K562 (cell line): Measurements from ENCODE around the gene ZDHHC14. TPM values are rescaled to one million over a fixed set of nuclear protein-coding genes. Genes with fewer than 3 reads are reported as not detected.
A peak's percentile ranks its signal among the peaks of the same experiment; 100 is the strongest.

Experiments
- ATAC-seq: fragments of 200-7000 bp; cut with Tn5 transposase; 3 replicates; pipeline ENCODE4 v1.9.1; 2020; ENCODE audit warnings: moderate library complexity
- BruUV-seq: library from RNA; stranded (reverse); fragments of 400-500 nt; replicated peaks from 2 replicates; lab custom pipeline; 2021; lab: Mats Ljungman, UMichigan
- CTCF ChIA-PET: fragments of 300-600 bp; formaldehyde crosslinking; extraction: SDS; loops from one replicate; lab custom pipeline; 2021; ENCODE audit warnings: low intra/inter-chr PET ratio; lab: Yijun Ruan, JAX
- POLR2A ChIA-PET: fragments of 300-600, 350-650 bp; sonication (Branson Sonifier 250); formaldehyde crosslinking; extraction: SDS; loops from one replicate; lab custom pipeline; 2021; ENCODE audit warnings: antibody characterized with exemption, inconsistent platforms; lab: Yijun Ruan, JAX
- DNase-seq, 4 experiments: peaks; one replicate each; pipeline versions ENCODE4 v3.0.0 to v3.0.0-alpha.2; 2011 to 2018; ENCODE audit warnings: low spot score in 3 of 4, mixed read lengths in 3 of 4; ENCODE audit errors: extremely low read depth in 1 of 4
- FAIRE-seq: peaks from 2 replicates; lab custom pipeline; 2011; peaks lifted over from hg19 to GRCh38; lab: Jason Lieb, UNC
- H2AFZ ChIP-seq: 2 replicates; pipeline ENCODE4 v1.6.0; 2011; ENCODE audit warnings: low read depth, low read length, control low read depth, inconsistent platforms
- H3K27ac ChIP-seq: fragments of 200-600 bp; 3 replicates; pipeline ENCODE4 v1.8.0; 2011; ENCODE audit warnings: low read depth, mild to moderate bottlenecking, control low read depth, inconsistent platforms, low read length, moderate library complexity, mixed read lengths; ENCODE audit errors: extremely low read depth
- H3K27me3 ChIP-seq, 2 experiments: fragments of 300-600 bp in 1 of 2; 2 replicates in 1 of 2; 3 replicates in 1 of 2; pipeline versions ENCODE4 v1.6.0 to v1.8.0; 2011; ENCODE audit warnings: inconsistent platforms in 2 of 2, low read length in 2 of 2, mild to moderate bottlenecking in 1 of 2, mixed read lengths in 1 of 2, moderate library complexity in 1 of 2; ENCODE audit not compliant: control insufficient read depth in 2 of 2, insufficient read depth in 2 of 2
- H3K36me3 ChIP-seq: fragments of 300-600 bp; 3 replicates; pipeline ENCODE4 v1.8.0; 2011; ENCODE audit warnings: mild to moderate bottlenecking, low read length, inconsistent platforms; ENCODE audit not compliant: control insufficient read depth, insufficient read depth
- H3K4me1 ChIP-seq, 2 experiments: fragments of 200-600 bp in 1 of 2; replicated peaks in 1 of 2; 2 replicates in 1 of 2; 3 replicates in 1 of 2; pipeline versions ENCODE4 v1.5.1 to v1.8.0; 2011; ENCODE audit warnings: inconsistent platforms in 2 of 2, low read length in 2 of 2, mild to moderate bottlenecking in 1 of 2, mixed read lengths in 1 of 2, moderate library complexity in 1 of 2; ENCODE audit not compliant: control insufficient read depth in 2 of 2, insufficient read depth in 2 of 2
- H3K4me2 ChIP-seq: 2 replicates; pipeline ENCODE4 v1.6.1; 2011; ENCODE audit warnings: low read length, control low read depth, inconsistent platforms, mixed read lengths; ENCODE audit not compliant: insufficient read depth
- H3K4me3 ChIP-seq: fragments of 200-600 bp; sonication (generic), shearing (Covaris generic); 2 replicates; pipeline ENCODE4 v1.5.1; 2016; ENCODE audit warnings: control low read depth, inconsistent platforms
- H3K79me2 ChIP-seq: fragments of 200-600 bp; 3 replicates; pipeline ENCODE4 v1.8.0; 2011; ENCODE audit warnings: low read length, inconsistent platforms; ENCODE audit not compliant: control insufficient read depth, insufficient read depth
- H3K9ac ChIP-seq, 2 experiments: 2 replicates each; pipeline versions ENCODE4 v1.6.0 to v1.6.1; 2011; ENCODE audit warnings: low read depth in 2 of 2, low read length in 2 of 2, control low read depth in 1 of 2, inconsistent platforms in 1 of 2, mild to moderate bottlenecking in 1 of 2, mixed read lengths in 1 of 2; ENCODE audit not compliant: insufficient read depth in 1 of 2
- H3K9me1 ChIP-seq: one replicate; pipeline ENCODE4 v1.6.0; 2011; ENCODE audit warnings: inconsistent platforms, mild to moderate bottlenecking, low read length, moderate library complexity; ENCODE audit not compliant: control insufficient read depth, insufficient read depth
- H3K9me3 ChIP-seq: replicated peaks from 2 replicates; pipeline ENCODE4 v1.5.1; 2011; ENCODE audit warnings: low read depth, low read length, inconsistent platforms; ENCODE audit not compliant: control insufficient read depth, insufficient read depth
- H4K20me1 ChIP-seq: replicated peaks from 2 replicates; pipeline ENCODE4 v1.6.1; 2011; ENCODE audit warnings: low read length, inconsistent platforms, mixed read lengths; ENCODE audit not compliant: control insufficient read depth, insufficient read depth
- BCOR ChIP-seq: fragments of 450-650 bp; IDR thresholded peaks from 2 replicates; pipeline ENCODE4 v1.6.1; 2016
- ELF1 ChIP-seq: fragments of 200-800 bp; sonication (Bioruptor generic); IDR thresholded peaks from 2 replicates; pipeline ENCODE4 v1.6.1; 2016; ENCODE audit warnings: missing genetic modification characterization, missing compliant biosample characterization
- FOXP1 ChIP-seq: sonication (generic); formaldehyde crosslinking; IDR thresholded peaks from 2 replicates; pipeline ENCODE4 v1.8.0; 2022; ENCODE audit warnings: mild to moderate bottlenecking, missing genetic modification reagents
- HDAC2 ChIP-seq: fragments of 450-650 bp; IDR thresholded peaks from 2 replicates; pipeline ENCODE4 v1.6.1; 2016; ENCODE audit warnings: mild to moderate bottlenecking
- IFI16 ChIP-seq: fragments of 250-450 bp; sonication (Bioruptor Pico); IDR thresholded peaks from 2 replicates; pipeline ENCODE4 v2.1.2; 2022; ENCODE audit warnings: mild to moderate bottlenecking, inconsistent platforms
- MAZ ChIP-seq, 2 experiments: fragments of 450-650 bp in 1 of 2; sonication (generic) in 1 of 2; formaldehyde crosslinking; IDR thresholded peaks in 1 of 2; conservative IDR thresholded peaks in 1 of 2; 2 replicates each; pipeline versions ENCODE4 v1.4.0 to v1.5.0; 2020; ENCODE audit warnings: mild to moderate bottlenecking in 1 of 2, missing genetic modification reagents in 1 of 2
- PYGO2 ChIP-seq: fragments of 450-650 bp; IDR thresholded peaks from 2 replicates; pipeline ENCODE4 v1.6.1; 2016; ENCODE audit warnings: mild to moderate bottlenecking, missing genetic modification characterization, moderate library complexity, missing compliant biosample characterization
- RBM25 ChIP-seq: fragments of 200-400 bp; formaldehyde crosslinking; IDR thresholded peaks from 2 replicates; pipeline ENCODE4 v1.6.1; 2018; ENCODE audit warnings: low read length, low read depth, moderate library complexity; ENCODE audit not compliant: severe bottlenecking
- RCOR1 ChIP-seq, 2 experiments: IDR thresholded peaks; 2 replicates each; pipeline ENCODE4 v1.6.1; 2012; ENCODE audit warnings: low read depth in 2 of 2, low read length in 2 of 2, borderline replicate concordance in 1 of 2, improper control_type of control experiment in 1 of 2
- SMARCA5 ChIP-seq: fragments of 450-650 bp; IDR thresholded peaks from 2 replicates; pipeline ENCODE4 v1.6.1; 2016
- ZFP36 ChIP-seq: fragments of 150-350 bp; IDR thresholded peaks from 2 replicates; pipeline ENCODE4 v1.6.1; 2018; ENCODE audit warnings: low read length, low read depth; ENCODE audit not compliant: partially characterized antibody
- ZNF175 ChIP-seq: fragments of 200-800 bp; sonication (Bioruptor generic); IDR thresholded peaks from 2 replicates; pipeline ENCODE4 v1.6.1; 2016; ENCODE audit warnings: low read depth, mild to moderate bottlenecking, missing genetic modification characterization, missing compliant biosample characterization
- ZNF586 ChIP-seq: fragments of 450-650 bp; formaldehyde crosslinking; conservative IDR thresholded peaks from 2 replicates; pipeline ENCODE4 v1.4.0; 2020; ENCODE audit warnings: mild to moderate bottlenecking, moderate library complexity
- ZNF668 ChIP-seq: fragments of 250-450 bp; sonication (Bioruptor Pico); IDR thresholded peaks from 2 replicates; pipeline ENCODE4 v1.8.0; 2022; ENCODE audit warnings: mild to moderate bottlenecking, inconsistent platforms
- WGBS: fragments of 100-300 bp; shearing (Covaris generic); methylation state at CpG from one replicate; pipeline ENCODE4 v1.1.6; 2016; ENCODE audit warnings: low coverage, mixed read lengths; ENCODE audit not compliant: insufficient coverage; ENCODE audit errors: missing lambda C conversion rate; 5-methylcytosine and 5-hydroxymethylcytosine counted together
- in situ Hi-C: fragments of 300-500 bp; cut with MboI; formaldehyde crosslinking; loops from 4 replicates; pipeline ENCODE4 v1.15.0; 2018; ENCODE audit warnings: inconsistent platforms, mixed read lengths
- intact Hi-C: fragments of 100-400 bp; cut with micrococcal nuclease; formaldehyde crosslinking; loops from 2 replicates; pipeline ENCODE4 v1.14.2; 2022
- polyA plus RNA-seq, 8 experiments: library from polyadenylated mRNA; depleted of rRNA in 4 of 8; stranded (reverse) in 5 of 8; unstranded in 3 of 8; fragments of >200 nt; fragmentation: Nextera tagmentation in 2 of 8; fragmentation: Illumina TruSeq in 1 of 8; extraction: Ambion mirVana in 2 of 8; extraction: Trizol in 1 of 8; gene quantifications; 2 replicates each; pipeline versions ENCODE4 v1.2.1 to v1.2.3, GENCODE V29; 2011 to 2014; ENCODE audit warnings: inconsistent platforms in 1 of 8, missing spikeins in 1 of 8
- total RNA-seq, 7 experiments: library from RNA; depleted of rRNA in 6 of 7; stranded (reverse); fragments of >200 nt in 6 of 7; fragmentation: Illumina TruSeq in 2 of 7; extraction: Trizol in 2 of 7; gene quantifications; 2 replicates each; pipeline versions ENCODE4 v1.2.1 to v1.2.3, GENCODE V29; 2011 to 2021; ENCODE audit warnings: low replicate concordance in 1 of 7
- TF ChIP-seq, protein P1 (sequence below): sonication (generic); formaldehyde crosslinking; IDR thresholded peaks from 2 replicates; pipeline ENCODE4 v1.8.1; 2023; ENCODE audit warnings: mild to moderate bottlenecking, missing genetic modification reagents
- TF ChIP-seq, protein P2 (sequence below): fragments of 450-650 bp; formaldehyde crosslinking; IDR thresholded peaks from 2 replicates; pipeline ENCODE4 v1.4.0; 2020; ENCODE audit warnings: mild to moderate bottlenecking, moderate library complexity
- TF ChIP-seq, protein P3 (sequence below): sonication (generic); formaldehyde crosslinking; IDR thresholded peaks from 2 replicates; pipeline ENCODE4 v1.8.0; 2022; ENCODE audit warnings: missing genetic modification reagents, mild to moderate bottlenecking, moderate library complexity, borderline replicate concordance
- TF ChIP-seq, protein P4 (sequence below): fragments of 250-450 bp; sonication (Bioruptor Pico); IDR thresholded peaks from 2 replicates; pipeline ENCODE4 v1.4.0; 2020

Gene ZDHHC14
- total and polyA plus RNA-seq, 9 of the 15 experiments (the other 6 are each of a cell fraction or from before 2014, with no cell fraction given) = 0.92 to 23.1 (median 13.8) TPM

DNA sequence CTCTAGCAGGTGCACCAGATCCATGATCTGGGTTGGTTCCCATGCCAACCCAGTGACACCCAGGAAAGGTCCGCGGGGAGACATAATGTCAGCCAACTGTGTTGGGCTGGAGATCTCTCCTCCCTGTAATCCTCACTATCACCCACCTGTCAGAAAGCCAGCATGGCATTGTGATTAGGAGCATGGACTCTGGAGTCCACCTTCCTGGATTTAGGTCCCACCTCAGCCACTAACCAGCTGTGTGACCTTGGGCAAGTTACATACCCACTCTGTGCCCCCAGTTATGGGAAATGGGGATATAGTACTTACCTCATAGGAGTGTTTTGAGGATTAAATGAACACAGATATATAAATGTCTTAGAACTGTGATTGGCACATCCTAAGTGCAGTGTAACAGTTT is 97.9 kb downstream of the ZDHHC14 start:
- CTCF ChIA-PET = no interaction called here
- DNase-seq (no peak), FAIRE-seq (peak; percentile 11), ATAC-seq (peak; percentile 40; the same call in 2 of the 3 replicates)
- Histone ChIP-seq H3K27ac (no peak overlapping the region), H3K4me3 (no peak overlapping the region), H4K20me1 (no peaks in the 10 kb centered on the region), H3K4me2 (no peak overlapping the region), H3K9me3 (no peaks in the 10 kb centered on the region), H3K9me1 (no peaks in the 10 kb centered on the region), H3K79me2 (peaks cover 14% of the 10 kb centered on the region; the same call in 2 of the 3 replicates), H3K36me3 (no peaks in the 10 kb centered on the region), H3K9ac (no peak overlapping the region), H3K4me1 (peaks cover 10 to 17% of the 10 kb centered on the region in 2 experiments), H3K27me3 (no peaks in the 10 kb centered on the region; a peak in 1 of 5 replicates), H2AFZ (no peak overlapping the region)
- intact Hi-C loops (no loop called here), in situ Hi-C loops (no loop called here)
- POLR2A ChIA-PET = no interaction called here
- WGBS = 96% methylated on average over 2 of the region's 2 CpGs
- no TSS peak for BruUV-seq
- TF ChIP-seq ELF1 (no peak), ZNF586 (CRISPR knock-in tag) (no peak), RCOR1 (IDR thresholded peaks at IDR 0.05; ENCODE audit: borderline replicate concordance in 1 of 2, low read depth in 2 of 2, low read length in 2 of 2) (peak in 1 of 2 experiments; percentile 56; a peak in 1 of 4 replicates), IFI16 (CRISPR knock-in tag) (no peak), SMARCA5 (peak; percentile 77; the same call in 1 of the 2 replicates), ZNF668 (no peak), BCOR (peak; percentile 92), ZFP36 (peak; percentile 93), HDAC2 (peak; percentile 67), RBM25 (peak; percentile 90), ZNF175 (CRISPR knock-in tag) (no peak), FOXP1 (0 out of 2 replicates have a peak, but pooled peaks have one; percentile 2), MAZ (CRISPR knock-in tag; conservative IDR thresholded peaks at IDR 0.05 in 1 of 2, IDR thresholded peaks at IDR 0.05 in 1 of 2) (no peak), PYGO2 (tag) (no peak)
- TF ChIP-seq, protein P1, sequence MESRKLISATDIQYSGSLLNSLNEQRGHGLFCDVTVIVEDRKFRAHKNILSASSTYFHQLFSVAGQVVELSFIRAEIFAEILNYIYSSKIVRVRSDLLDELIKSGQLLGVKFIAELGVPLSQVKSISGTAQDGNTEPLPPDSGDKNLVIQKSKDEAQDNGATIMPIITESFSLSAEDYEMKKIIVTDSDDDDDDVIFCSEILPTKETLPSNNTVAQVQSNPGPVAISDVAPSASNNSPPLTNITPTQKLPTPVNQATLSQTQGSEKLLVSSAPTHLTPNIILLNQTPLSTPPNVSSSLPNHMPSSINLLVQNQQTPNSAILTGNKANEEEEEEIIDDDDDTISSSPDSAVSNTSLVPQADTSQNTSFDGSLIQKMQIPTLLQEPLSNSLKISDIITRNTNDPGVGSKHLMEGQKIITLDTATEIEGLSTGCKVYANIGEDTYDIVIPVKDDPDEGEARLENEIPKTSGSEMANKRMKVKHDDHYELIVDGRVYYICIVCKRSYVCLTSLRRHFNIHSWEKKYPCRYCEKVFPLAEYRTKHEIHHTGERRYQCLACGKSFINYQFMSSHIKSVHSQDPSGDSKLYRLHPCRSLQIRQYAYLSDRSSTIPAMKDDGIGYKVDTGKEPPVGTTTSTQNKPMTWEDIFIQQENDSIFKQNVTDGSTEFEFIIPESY (CRISPR knock-in tag) = no peak
- TF ChIP-seq, protein P2, sequence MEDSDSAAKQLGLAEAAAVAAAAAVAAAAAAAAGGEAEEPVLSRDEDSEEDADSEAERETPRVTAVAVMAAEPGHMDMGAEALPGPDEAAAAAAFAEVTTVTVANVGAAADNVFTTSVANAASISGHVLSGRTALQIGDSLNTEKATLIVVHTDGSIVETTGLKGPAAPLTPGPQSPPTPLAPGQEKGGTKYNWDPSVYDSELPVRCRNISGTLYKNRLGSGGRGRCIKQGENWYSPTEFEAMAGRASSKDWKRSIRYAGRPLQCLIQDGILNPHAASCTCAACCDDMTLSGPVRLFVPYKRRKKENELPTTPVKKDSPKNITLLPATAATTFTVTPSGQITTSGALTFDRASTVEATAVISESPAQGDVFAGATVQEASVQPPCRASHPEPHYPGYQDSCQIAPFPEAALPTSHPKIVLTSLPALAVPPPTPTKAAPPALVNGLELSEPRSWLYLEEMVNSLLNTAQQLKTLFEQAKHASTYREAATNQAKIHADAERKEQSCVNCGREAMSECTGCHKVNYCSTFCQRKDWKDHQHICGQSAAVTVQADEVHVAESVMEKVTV (CRISPR knock-in tag) = no peak
- TF ChIP-seq, protein P3, sequence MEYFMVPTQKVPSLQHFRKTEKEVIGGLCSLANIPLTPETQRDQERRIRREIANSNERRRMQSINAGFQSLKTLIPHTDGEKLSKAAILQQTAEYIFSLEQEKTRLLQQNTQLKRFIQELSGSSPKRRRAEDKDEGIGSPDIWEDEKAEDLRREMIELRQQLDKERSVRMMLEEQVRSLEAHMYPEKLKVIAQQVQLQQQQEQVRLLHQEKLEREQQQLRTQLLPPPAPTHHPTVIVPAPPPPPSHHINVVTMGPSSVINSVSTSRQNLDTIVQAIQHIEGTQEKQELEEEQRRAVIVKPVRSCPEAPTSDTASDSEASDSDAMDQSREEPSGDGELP (CRISPR knock-in tag) = 0 out of 2 replicates have a peak, but pooled peaks have one; percentile 25
- TF ChIP-seq, protein P4, sequence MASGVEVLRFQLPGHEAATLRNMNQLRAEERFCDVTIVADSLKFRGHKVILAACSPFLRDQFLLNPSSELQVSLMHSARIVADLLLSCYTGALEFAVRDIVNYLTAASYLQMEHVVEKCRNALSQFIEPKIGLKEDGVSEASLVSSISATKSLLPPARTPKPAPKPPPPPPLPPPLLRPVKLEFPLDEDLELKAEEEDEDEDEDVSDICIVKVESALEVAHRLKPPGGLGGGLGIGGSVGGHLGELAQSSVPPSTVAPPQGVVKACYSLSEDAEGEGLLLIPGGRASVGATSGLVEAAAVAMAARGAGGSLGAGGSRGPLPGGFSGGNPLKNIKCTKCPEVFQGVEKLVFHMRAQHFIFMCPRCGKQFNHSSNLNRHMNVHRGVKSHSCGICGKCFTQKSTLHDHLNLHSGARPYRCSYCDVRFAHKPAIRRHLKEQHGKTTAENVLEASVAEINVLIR (CRISPR knock-in tag) = no peak
